ENCODE data around the gene ZNF28. TPM values are rescaled to one million over a fixed set of nuclear protein-coding genes. Genes with fewer than 3 reads are reported as not detected.
"Not testable (repeated sequence)": the region's sequence is repeated elsewhere in the genome, so short reads cannot be mapped to it uniquely, and the experiment has no call there.

ZNF28 gene
- total and polyA plus RNA-seq, 4 donors = 10.0 to 27.5 (median 18.5) TPM

DNA sequence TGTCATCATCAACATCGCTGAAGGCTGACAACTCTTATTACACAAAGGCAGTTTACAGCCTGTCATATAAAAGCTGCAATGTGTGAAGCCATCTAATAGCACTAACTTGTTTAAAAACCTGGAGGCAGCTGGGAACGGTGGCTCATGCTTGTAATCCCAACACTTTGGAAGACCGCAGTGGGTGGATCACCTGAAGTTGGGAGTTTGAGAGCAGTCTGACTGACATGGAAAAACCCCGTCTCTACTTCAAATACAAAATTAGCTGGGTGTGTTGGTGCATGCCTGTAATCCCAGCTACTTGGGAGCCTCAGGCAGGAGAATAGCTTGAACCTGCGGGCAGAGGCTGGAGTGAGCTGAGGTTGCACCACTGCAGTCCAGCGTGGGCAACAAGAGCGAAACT, 8.4 kb upstream of the ZNF28 start:
- H3K4me1 ChIP-seq (ENCODE audit: control insufficient read depth, insufficient read depth, low read length); H3K27me3 ChIP-seq (ENCODE audit: control insufficient read depth, insufficient read depth, low read length); H3K27ac ChIP-seq (ENCODE audit: low read depth, low read length); H3K4me3 ChIP-seq (ENCODE audit: low read depth, low read length); DNase-seq (ENCODE audit: low read depth in 4 of 6, low spot score in 6 of 6); H3K9me3 ChIP-seq (ENCODE audit: control insufficient read depth, insufficient read depth, low read length); H3K36me3 ChIP-seq (ENCODE audit: control insufficient read depth, insufficient read depth, low read length): not testable (repeated sequence)
- WGBS (ENCODE audit: insufficient coverage) = 67% methylated on average over 1 of the region's 7 CpGs

DNA sequence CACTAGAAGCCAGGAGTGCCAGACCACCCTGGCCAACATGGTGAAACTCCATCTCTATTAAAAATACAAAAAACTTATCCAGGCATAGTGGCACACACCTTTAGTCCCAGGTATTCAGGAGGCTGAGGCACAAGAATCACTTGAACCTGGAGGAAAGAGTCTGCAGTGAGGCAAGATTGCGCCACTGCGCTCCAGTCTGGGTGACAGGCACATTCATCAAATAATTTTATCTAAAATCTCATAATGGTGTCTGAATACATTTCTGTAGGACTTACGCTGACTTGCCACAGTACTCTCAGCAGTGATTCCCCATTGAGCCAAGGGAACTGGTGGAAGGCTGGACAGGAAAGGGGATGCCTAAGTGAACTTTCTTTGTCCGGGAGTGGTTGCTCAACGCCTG, 4.3 kb upstream of the ZNF28 start:
- Histone ChIP-seq H3K9me3 (ENCODE audit: control insufficient read depth, insufficient read depth, low read length) (no peaks in the 10 kb centered on the region), H3K4me1 (ENCODE audit: control insufficient read depth, insufficient read depth, low read length) (peaks cover 7% of the 10 kb centered on the region), H3K36me3 (ENCODE audit: control insufficient read depth, insufficient read depth, low read length) (no peaks in the 10 kb centered on the region), H3K27ac (ENCODE audit: low read depth, low read length) (no peak overlapping the region), H3K27me3 (ENCODE audit: control insufficient read depth, insufficient read depth, low read length) (no peaks in the 10 kb centered on the region), H3K4me3 (ENCODE audit: low read depth, low read length) (no peak overlapping the region)
- DNase-seq (ENCODE audit: low read depth in 4 of 6, low spot score in 6 of 6) = no peak
- WGBS (ENCODE audit: insufficient coverage) = 73% methylated on average over 2 of the region's 5 CpGs

DNA sequence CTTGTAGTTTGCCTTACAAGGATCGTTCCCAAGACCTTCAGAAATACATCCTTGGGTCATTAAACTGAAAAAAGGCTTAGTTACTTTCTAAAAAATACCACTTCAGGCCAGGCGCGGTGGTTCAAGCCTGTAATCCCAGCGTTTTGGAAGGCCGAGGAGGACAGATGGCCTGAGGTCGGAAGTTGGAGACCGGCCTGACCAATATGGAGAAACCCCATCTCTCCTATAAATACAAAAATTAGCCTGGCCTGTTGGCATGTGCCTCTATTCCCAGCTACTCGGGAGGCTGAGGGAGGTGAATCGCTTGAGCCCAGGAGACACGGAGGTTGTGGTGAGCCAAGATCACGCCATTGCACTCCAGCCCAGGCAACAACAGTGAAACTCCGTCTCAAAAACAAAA, 2.2 kb upstream of the ZNF28 start:
- Histone ChIP-seq H3K9me3 (ENCODE audit: control insufficient read depth, insufficient read depth, low read length) (no peaks in the 10 kb centered on the region), H3K27ac (ENCODE audit: low read depth, low read length) (no peak overlapping the region), H3K27me3 (ENCODE audit: control insufficient read depth, insufficient read depth, low read length) (no peaks in the 10 kb centered on the region), H3K4me3 (ENCODE audit: low read depth, low read length) (no peak overlapping the region), H3K4me1 (ENCODE audit: control insufficient read depth, insufficient read depth, low read length) (peaks cover 8% of the 10 kb centered on the region), H3K36me3 (ENCODE audit: control insufficient read depth, insufficient read depth, low read length) (no peaks in the 10 kb centered on the region)
- no peak for DNase-seq (ENCODE audit: low read depth in 4 of 6, low spot score in 6 of 6)
- 93% methylated on average over 7 of the region's 12 CpGs for WGBS (ENCODE audit: insufficient coverage)

DNA sequence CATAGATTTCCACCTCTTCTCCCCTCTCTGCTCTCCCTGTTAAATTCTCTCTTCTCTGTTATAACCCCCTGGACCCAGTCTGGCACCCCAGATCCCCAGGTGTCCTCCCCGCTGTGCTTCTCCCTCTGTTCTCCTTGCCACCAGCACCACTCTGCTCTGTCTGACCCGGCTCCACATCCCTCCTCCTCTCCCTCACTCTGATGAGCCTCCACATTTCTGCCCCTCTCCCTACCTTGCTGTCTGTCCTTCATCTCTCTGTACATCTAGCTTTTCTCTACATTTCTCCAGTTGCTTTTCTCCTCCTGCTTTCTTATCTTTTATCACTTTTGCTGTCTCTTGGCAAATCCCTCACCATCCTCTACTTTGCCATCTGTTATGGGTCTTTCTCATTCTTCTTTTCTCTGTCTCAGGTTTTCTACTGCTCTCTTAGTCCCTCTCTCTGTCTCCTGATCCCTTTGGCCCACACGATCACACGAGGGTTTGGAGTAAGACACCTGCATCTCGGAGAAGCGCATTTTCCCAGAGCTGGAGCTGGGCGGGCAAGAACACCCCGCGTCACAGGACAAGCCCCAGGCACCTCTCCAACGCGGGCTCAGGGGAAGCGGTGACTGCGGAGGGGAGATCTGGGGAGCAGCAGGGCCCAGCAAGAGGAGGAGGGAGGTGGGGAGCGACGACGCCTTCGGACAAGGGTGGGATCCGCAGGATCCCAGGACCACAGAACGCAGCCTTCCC, 795 bp downstream of the ZNF28 start:
- 10% methylated on average over 10 of the region's 19 CpGs for WGBS (ENCODE audit: insufficient coverage)
- DNase-seq (ENCODE audit: low read depth in 4 of 6, low spot score in 6 of 6) = peak in 1 of 6 donors; percentile 25
- H3K27me3 ChIP-seq (ENCODE audit: control insufficient read depth, insufficient read depth, low read length); H3K4me1 ChIP-seq (ENCODE audit: control insufficient read depth, insufficient read depth, low read length); H3K27ac ChIP-seq (ENCODE audit: low read depth, low read length); H3K9me3 ChIP-seq (ENCODE audit: control insufficient read depth, insufficient read depth, low read length); H3K36me3 ChIP-seq (ENCODE audit: control insufficient read depth, insufficient read depth, low read length): not testable (repeated sequence)
- peak overlapping the region; percentile 49 for H3K4me3 ChIP-seq (ENCODE audit: low read depth, low read length)

DNA sequence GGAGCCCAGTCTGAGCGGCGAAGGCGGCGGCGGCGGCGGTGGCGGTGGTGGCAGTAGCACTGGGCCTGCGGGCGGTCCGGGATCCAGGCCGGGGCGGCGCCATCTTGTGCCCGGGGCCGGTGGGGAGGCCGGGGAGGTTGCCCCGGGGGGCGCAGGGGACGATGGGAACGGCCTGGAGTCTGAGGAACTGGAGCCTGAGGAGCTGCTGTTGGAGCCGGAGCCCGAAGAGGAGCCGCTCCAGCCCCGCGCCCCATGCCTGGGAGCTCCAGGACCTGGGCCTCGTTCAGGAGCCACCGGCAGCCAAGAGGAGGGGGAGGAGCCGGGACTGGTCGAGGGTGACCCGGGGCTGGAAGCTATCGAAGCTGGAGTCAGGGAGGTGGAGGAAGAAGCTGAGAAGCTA, 11.6 kb downstream of the ZNF28 start:
- H3K27me3 ChIP-seq (ENCODE audit: control insufficient read depth, insufficient read depth, low read length) = no peaks in the 10 kb centered on the region
- 98% methylated on average over 32 of the region's 32 CpGs for WGBS (ENCODE audit: insufficient coverage)
- no peaks in the 10 kb centered on the region for H3K4me1 ChIP-seq (ENCODE audit: control insufficient read depth, insufficient read depth, low read length)
- no peak for DNase-seq (ENCODE audit: low read depth in 4 of 6, low spot score in 6 of 6)
- H3K4me3 ChIP-seq (ENCODE audit: low read depth, low read length) = no peak overlapping the region
- H3K27ac ChIP-seq (ENCODE audit: low read depth, low read length) = no peak overlapping the region
- peaks cover 19% of the 10 kb centered on the region for H3K36me3 ChIP-seq (ENCODE audit: control insufficient read depth, insufficient read depth, low read length)
- H3K9me3 ChIP-seq (ENCODE audit: control insufficient read depth, insufficient read depth, low read length) = no peaks in the 10 kb centered on the region

DNA sequence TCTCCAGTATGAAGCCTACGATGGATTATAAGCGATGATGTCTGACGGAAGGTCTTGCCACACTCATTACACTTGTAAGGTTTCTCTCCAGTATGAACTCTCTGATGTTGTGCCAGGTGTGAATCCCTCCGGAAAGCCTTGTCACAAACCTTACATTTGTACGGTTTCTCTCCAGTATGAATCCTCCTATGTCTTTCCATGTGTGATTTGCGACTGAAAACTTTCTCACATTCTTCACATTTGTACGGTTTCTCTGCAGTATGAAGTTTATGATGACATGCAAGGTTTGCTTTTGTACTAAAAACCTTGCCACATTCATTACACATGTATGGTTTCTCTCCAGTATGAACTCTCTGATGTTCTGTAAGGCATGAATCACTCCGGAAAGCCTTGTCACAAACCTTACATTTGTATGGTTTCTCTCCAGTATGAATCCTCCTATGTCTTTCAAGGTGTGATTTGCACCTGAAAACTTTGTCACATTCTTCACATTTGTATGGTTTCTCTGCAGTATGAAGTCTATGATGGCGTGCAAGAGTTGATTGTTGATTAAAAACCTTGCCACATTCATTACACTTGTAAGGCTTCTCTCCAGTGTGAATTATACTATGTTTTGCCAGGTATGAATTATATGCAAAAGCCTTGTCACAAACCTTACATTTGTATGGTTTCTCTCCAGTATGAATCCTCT, 21.3 kb downstream of the ZNF28 start:
- not testable (repeated sequence) for H3K4me3 ChIP-seq (ENCODE audit: low read depth, low read length); H3K4me1 ChIP-seq (ENCODE audit: control insufficient read depth, insufficient read depth, low read length); H3K27me3 ChIP-seq (ENCODE audit: control insufficient read depth, insufficient read depth, low read length); DNase-seq (ENCODE audit: low read depth in 4 of 6, low spot score in 6 of 6); H3K9me3 ChIP-seq (ENCODE audit: control insufficient read depth, insufficient read depth, low read length); H3K27ac ChIP-seq (ENCODE audit: low read depth, low read length)
- 95% methylated on average over 3 of the region's 9 CpGs for WGBS (ENCODE audit: insufficient coverage)
- peaks cover 10% of the 10 kb centered on the region for H3K36me3 ChIP-seq (ENCODE audit: control insufficient read depth, insufficient read depth, low read length)

- no peak for DNase-seq (ENCODE audit: low read depth in 4 of 6, low spot score in 6 of 6)
- Histone ChIP-seq H3K36me3 (ENCODE audit: control insufficient read depth, insufficient read depth, low read length) (no peaks in the 10 kb centered on the region), H3K4me3 (ENCODE audit: low read depth, low read length) (no peak overlapping the region), H3K4me1 (ENCODE audit: control insufficient read depth, insufficient read depth, low read length) (peaks cover 16% of the 10 kb centered on the region), H3K9me3 (ENCODE audit: control insufficient read depth, insufficient read depth, low read length) (no peaks in the 10 kb centered on the region), H3K27ac (ENCODE audit: low read depth, low read length) (no peak overlapping the region), H3K27me3 (ENCODE audit: control insufficient read depth, insufficient read depth, low read length) (no peaks in the 10 kb centered on the region)
- 98% methylated on average over 6 of the region's 6 CpGs for WGBS (ENCODE audit: insufficient coverage)
Measured at GRCh38 chr19:52789440-52789839, 32.0 kb downstream of the ZNF28 start.

DNA sequence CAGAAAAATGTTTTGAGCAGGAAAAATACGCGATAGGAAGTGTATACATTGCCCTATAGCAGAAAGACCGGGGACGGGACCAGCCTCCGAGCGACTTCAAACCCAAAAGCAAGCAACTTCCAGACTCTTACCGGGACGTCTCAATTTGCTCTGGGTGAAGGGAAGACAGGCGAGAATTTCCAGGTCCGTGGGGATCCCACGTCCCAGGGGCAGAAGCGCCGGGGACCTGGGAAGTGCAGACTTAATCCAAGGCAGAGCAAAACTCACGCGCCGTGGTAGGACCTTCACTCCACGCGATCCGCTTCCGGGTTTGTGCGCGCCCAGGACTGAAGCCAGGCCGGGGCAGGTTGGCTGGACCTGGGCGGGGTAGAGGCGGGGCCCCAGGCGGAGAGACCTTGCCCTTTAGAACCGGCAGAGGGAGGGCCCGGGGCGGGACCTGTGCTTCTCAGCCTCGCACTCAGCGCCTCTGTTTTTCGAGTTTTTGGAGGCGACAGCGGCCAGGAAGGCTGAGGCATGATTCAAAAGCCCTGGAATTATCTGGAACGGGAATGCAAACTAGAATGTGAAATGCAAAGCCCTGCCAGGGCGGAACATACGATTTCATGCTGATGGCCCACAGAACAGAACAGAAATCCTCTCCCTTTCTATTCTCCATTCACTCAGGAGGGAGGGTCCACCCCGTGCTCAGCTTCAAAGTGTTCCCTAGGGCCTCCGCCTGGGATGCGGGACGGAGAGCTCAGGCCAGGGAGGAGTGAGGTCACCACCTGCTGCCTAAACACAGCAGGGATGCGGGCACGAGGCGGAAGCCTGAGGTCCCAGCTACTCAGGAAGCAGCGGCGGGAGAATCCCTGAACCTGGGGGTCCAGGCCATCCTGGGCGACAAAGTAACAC, 34.7 kb downstream of the ZNF28 start, which contains the start of gene ZNF600:
ZNF600 (minus strand) TSS at position 328 of the 891 bp plus-strand sequence. CDS start 7,903 bp downstream, outside the sequence.
- not testable (repeated sequence) for H3K9me3 ChIP-seq (ENCODE audit: control insufficient read depth, insufficient read depth, low read length); H3K27me3 ChIP-seq (ENCODE audit: control insufficient read depth, insufficient read depth, low read length); H3K36me3 ChIP-seq (ENCODE audit: control insufficient read depth, insufficient read depth, low read length); H3K27ac ChIP-seq (ENCODE audit: low read depth, low read length)
- peak within 1 kb of the TSS; percentile 44 for H3K4me3 ChIP-seq (ENCODE audit: low read depth, low read length)
- peaks cover 16% of the 10 kb centered on the region for H3K4me1 ChIP-seq (ENCODE audit: control insufficient read depth, insufficient read depth, low read length)
- under 1% methylated on average over 45 of the region's 47 CpGs for WGBS (ENCODE audit: insufficient coverage)
- peak in 5 of 6 donors; percentile 1 to 56 (median 4) for DNase-seq (ENCODE audit: low read depth in 4 of 6, low spot score in 6 of 6)

DNA sequence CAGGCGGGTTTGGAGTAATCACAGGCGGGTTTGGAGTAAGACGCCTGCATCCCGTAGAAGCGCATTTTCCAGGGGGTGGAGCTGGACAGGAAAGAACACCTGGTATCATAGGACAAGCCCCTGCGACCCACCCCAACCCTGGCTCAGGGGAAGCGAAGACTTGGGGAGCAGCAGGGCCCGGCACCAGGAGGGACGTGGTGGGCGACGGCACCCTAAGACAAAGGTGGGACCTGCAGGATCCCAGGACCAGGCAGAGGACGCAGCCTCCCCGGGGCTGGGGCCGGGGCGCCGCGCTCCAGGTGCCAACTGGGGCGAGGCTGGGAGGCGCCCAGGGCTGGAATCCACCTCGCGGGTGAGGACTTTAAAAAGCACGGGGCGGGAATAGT, 35.4 kb downstream of the ZNF28 start:
- H3K27ac ChIP-seq (ENCODE audit: low read depth, low read length) = no peak overlapping the region
- WGBS (ENCODE audit: insufficient coverage) = 5% methylated on average over 21 of the region's 23 CpGs

More for the DNA sequence above, 35.4 kb downstream of the ZNF28 start:
- peaks cover 16% of the 10 kb centered on the region for H3K4me1 ChIP-seq (ENCODE audit: control insufficient read depth, insufficient read depth, low read length)
- H3K27me3 ChIP-seq (ENCODE audit: control insufficient read depth, insufficient read depth, low read length) = no peaks in the 10 kb centered on the region
- no peaks in the 10 kb centered on the region for H3K9me3 ChIP-seq (ENCODE audit: control insufficient read depth, insufficient read depth, low read length)
- H3K4me3 ChIP-seq (ENCODE audit: low read depth, low read length) = peak overlapping the region; percentile 44
- no peak for DNase-seq (ENCODE audit: low read depth in 4 of 6, low spot score in 6 of 6)
- no peaks in the 10 kb centered on the region for H3K36me3 ChIP-seq (ENCODE audit: control insufficient read depth, insufficient read depth, low read length)
